GM23248 (cell line): ENCODE results near the gene TELO2. TPM values are rescaled to one million over a fixed set of nuclear protein-coding genes. Genes with fewer than 3 reads are reported as not detected.

Experiments
- DNase-seq: peaks from one replicate; pipeline ENCODE4 v3.0.0-alpha.2; 2015
- H2AFZ ChIP-seq: fragments of 200-600 bp; sonication (generic); 2 replicates; pipeline ENCODE4 v1.6.1; 2016; ENCODE audit warnings: antibody characterized with exemption
- H3F3A ChIP-seq: fragments of 200-600 bp; sonication (generic); 2 replicates; pipeline ENCODE4 v1.6.1; 2016; ENCODE audit warnings: mild to moderate bottlenecking, antibody characterized with exemption, mixed run types; ENCODE audit not compliant: insufficient read depth
- H3K27ac ChIP-seq: fragments of 200-600 bp; sonication (generic); 2 replicates; pipeline ENCODE4 v1.5.1; 2016; ENCODE audit warnings: mild to moderate bottlenecking
- H3K27me3 ChIP-seq: fragments of 200-600 bp; sonication (generic); replicated peaks from 2 replicates; pipeline ENCODE4 v1.6.1; 2016; ENCODE audit warnings: mild to moderate bottlenecking; ENCODE audit not compliant: insufficient read depth
- H3K36me3 ChIP-seq: fragments of 200-600 bp; sonication (generic); 2 replicates; pipeline ENCODE4 v1.6.1; 2016; ENCODE audit warnings: low read depth, mild to moderate bottlenecking
- H3K4me1 ChIP-seq: fragments of 200-600 bp; sonication (generic); 2 replicates; pipeline ENCODE4 v1.6.1; 2016; ENCODE audit warnings: mild to moderate bottlenecking; ENCODE audit not compliant: insufficient read depth
- H3K4me2 ChIP-seq: fragments of 200-600 bp; sonication (generic); one replicate; pipeline ENCODE4 v1.6.1; 2016; ENCODE audit warnings: mild to moderate bottlenecking; ENCODE audit not compliant: unreplicated experiment
- H3K4me3 ChIP-seq: fragments of 200-600 bp; sonication (generic); 2 replicates; pipeline ENCODE4 v1.5.1; 2016; ENCODE audit warnings: mild to moderate bottlenecking
- H3K79me2 ChIP-seq: fragments of 200-600 bp; sonication (generic); 2 replicates; pipeline ENCODE4 v1.6.1; 2016; ENCODE audit warnings: mild to moderate bottlenecking; ENCODE audit not compliant: insufficient read depth
- H3K9ac ChIP-seq: fragments of 200-600 bp; sonication (generic); 2 replicates; pipeline ENCODE4 v1.6.1; 2016; ENCODE audit warnings: mild to moderate bottlenecking
- H3K9me2 ChIP-seq: fragments of 200-600 bp; sonication (generic); 2 replicates; pipeline ENCODE4 v1.6.1; 2016; ENCODE audit warnings: mixed run types, mild to moderate bottlenecking, moderate library complexity; ENCODE audit not compliant: insufficient read depth
- H3K9me3 ChIP-seq: fragments of 200-600 bp; sonication (generic); one replicate; pipeline ENCODE4 v1.6.1; 2017; ENCODE audit warnings: low read depth
- H4K20me1 ChIP-seq: fragments of 200-600 bp; sonication (generic); 2 replicates; pipeline ENCODE4 v1.6.0; 2016; ENCODE audit not compliant: insufficient read depth
- EZH2 ChIP-seq: fragments of 200-600 bp; sonication (generic); IDR thresholded peaks from 2 replicates; pipeline ENCODE4 v1.6.1; 2018; ENCODE audit warnings: antibody characterized with exemption, mild to moderate bottlenecking; ENCODE audit not compliant: insufficient read depth, poor library complexity, severe bottlenecking
- EZH2phosphoT487 ChIP-seq: fragments of 200-600 bp; sonication (generic); IDR thresholded peaks from 2 replicates; pipeline ENCODE4 v1.6.1; 2018; ENCODE audit warnings: antibody characterized with exemption, moderate library complexity, mild to moderate bottlenecking, low read depth; ENCODE audit not compliant: insufficient read depth
- WGBS, 2 experiments: methylation state at CpG; one replicate each; pipeline ENCODE4 v1.1.6; 2015 to 2017; ENCODE audit warnings: low lambda C conversion rate in 2 of 2, low coverage in 1 of 2; ENCODE audit errors: missing lambda C conversion rate in 2 of 2; 5-methylcytosine and 5-hydroxymethylcytosine counted together
- in situ Hi-C: fragments of 300-500 bp; cut with MboI; formaldehyde crosslinking; loops from 2 replicates; pipeline ENCODE4 v1.15.0; 2020
- polyA plus RNA-seq: library from polyadenylated mRNA; unstranded; fragments of >200 nt; fragmentation: Nextera tagmentation; extraction: Ambion mirVana; gene quantifications from 2 replicates; pipeline ENCODE4 v1.2.1, GENCODE V29; 2016
- total RNA-seq: library from RNA; depleted of rRNA; stranded (reverse); fragments of >200 nt; shearing (Covaris generic); gene quantifications from 2 replicates; pipeline ENCODE4 v1.2.3, GENCODE V29; 2014

Gene TELO2
- total and polyA plus RNA-seq, 2 experiments from 2014 or later = 29.3 to 30.5 TPM

DNA sequence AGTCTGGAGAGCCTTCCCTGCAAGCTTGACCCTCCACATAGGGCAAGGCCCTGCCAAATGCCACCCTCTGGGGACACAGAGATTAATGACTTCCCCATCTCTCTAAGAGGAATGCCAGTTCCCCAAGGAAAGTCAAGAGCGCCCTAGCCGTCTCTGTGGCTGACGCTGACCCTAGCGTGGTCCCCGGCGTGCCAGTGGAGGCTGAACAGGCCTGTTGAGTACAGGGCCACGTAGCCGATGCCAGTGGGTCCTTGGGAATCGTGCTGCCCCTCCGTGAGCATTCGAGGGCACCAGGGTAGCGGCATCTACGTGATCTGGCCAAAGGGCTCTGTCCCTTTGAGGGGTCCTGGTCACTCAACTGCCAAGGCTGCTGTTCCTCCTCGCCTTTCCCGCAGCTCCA is 57.5 kb downstream of the TELO2 start:
- no peak for DNase-seq

DNA sequence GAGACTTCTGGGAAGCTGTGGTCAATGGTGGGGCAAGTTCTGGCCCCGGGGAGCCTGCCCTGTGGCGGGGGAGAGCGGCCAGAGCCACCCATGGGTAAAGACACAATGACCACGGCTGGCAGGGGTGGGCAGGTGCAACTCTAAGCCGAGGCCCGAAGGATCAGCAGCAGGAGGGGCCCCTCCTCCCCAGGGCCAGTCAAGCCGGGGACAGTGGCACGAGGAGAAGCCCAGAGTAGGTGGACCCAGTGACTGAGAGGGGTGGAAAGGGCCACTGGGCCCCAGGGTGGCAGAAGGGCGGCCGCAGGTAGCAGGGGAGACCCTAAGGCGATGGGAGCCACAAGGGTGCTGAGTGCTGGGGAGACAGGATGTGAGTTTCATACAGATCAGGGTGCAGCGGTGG is 58.0 kb downstream of the TELO2 start:
- 97 to 99% methylated on average over 10 to 12 of the region's 12 CpGs for whole genome bisulfite sequencing, 2 experiments
- Histone ChIP-seq H3K4me2 (no peak overlapping the region), H3K27me3 (no peaks in the 10 kb centered on the region), H3K9ac (no peak overlapping the region), H3K36me3 (peaks cover 14% of the 10 kb centered on the region; the same call in 1 of the 2 replicates), H3K9me3 (no peaks in the 10 kb centered on the region), H2AFZ (no peak overlapping the region), H4K20me1 (no peaks in the 10 kb centered on the region; the same call in 1 of the 2 replicates), H3K27ac (no peak overlapping the region), H3F3A (peaks cover 10% of the 10 kb centered on the region; the same call in 1 of the 2 replicates), H3K79me2 (peaks cover 46% of the 10 kb centered on the region), H3K4me3 (no peak overlapping the region), H3K9me2 (no peaks in the 10 kb centered on the region), H3K4me1 (no peaks in the 10 kb centered on the region)
- in situ Hi-C loops = no loop called here
- TF ChIP-seq EZH2phosphoT487 = no peak
- no peak for TF ChIP-seq EZH2
- DNase-seq = no peak

More for the DNA sequence above, 57.5 kb downstream of the TELO2 start:
- in situ Hi-C loops = no loop called here
- peaks cover 14% of the 10 kb centered on the region; the same call in 1 of the 2 replicates for H3K36me3 ChIP-seq
- WGBS, 2 experiments = 97 to 98% methylated on average over 15 of the region's 15 CpGs
- no peaks in the 10 kb centered on the region for H3K27me3 ChIP-seq
- H3K9me2 ChIP-seq = no peaks in the 10 kb centered on the region
- H3K27ac ChIP-seq = no peak overlapping the region
- no peaks in the 10 kb centered on the region; the same call in 1 of the 2 replicates for H4K20me1 ChIP-seq
- no peaks in the 10 kb centered on the region for H3K9me3 ChIP-seq
- H3K4me2 ChIP-seq = no peak overlapping the region
- peaks cover 51% of the 10 kb centered on the region for H3K79me2 ChIP-seq
- peaks cover 7% of the 10 kb centered on the region; the same call in 1 of the 2 replicates for H3F3A ChIP-seq
- TF ChIP-seq EZH2 (no peak), EZH2phosphoT487 (no peak)
- H3K9ac ChIP-seq = no peak overlapping the region
- no peak overlapping the region for H3K4me3 ChIP-seq
- H2AFZ ChIP-seq = no peak overlapping the region
- H3K4me1 ChIP-seq = no peaks in the 10 kb centered on the region

DNA sequence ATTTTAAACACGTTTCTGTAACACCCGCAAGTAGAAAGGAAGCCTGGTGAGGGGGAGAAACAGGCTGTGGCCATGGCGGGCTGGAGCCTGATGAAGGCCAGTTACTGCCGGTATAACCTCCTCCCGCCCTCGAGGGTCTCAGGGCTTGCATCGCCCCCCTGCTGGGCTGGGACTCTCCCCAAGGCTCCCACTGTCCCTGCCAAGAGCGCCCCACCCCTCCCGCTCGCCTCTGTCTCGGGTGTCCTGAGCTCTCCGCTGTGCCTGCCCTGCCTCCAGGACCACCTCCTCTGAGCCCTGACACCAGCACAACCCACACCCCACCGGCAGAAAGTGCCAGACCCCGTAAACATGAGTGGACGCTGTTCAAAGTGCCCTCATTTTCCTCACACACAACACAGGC is 59.0 kb downstream of the TELO2 start:
- Histone ChIP-seq H3K27ac (no peak overlapping the region), H3K4me3 (no peak overlapping the region), H3K4me1 (no peaks in the 10 kb centered on the region), H3K27me3 (no peaks in the 10 kb centered on the region), H3F3A (peaks cover 10% of the 10 kb centered on the region; the same call in 1 of the 2 replicates), H3K9me3 (no peaks in the 10 kb centered on the region), H3K79me2 (peaks cover 36% of the 10 kb centered on the region), H3K9ac (no peak overlapping the region), H2AFZ (no peak overlapping the region), H3K9me2 (no peaks in the 10 kb centered on the region), H4K20me1 (no peaks in the 10 kb centered on the region; the same call in 1 of the 2 replicates), H3K36me3 (peaks cover 14% of the 10 kb centered on the region; the same call in 1 of the 2 replicates), H3K4me2 (no peak overlapping the region)
- 94 to 96% methylated on average over 15 of the region's 15 CpGs for WGBS, 2 experiments
- no peak for DNase-seq
- in situ Hi-C loops = no loop called here
- TF ChIP-seq EZH2phosphoT487 = no peak
- TF ChIP-seq EZH2 = no peak

DNA sequence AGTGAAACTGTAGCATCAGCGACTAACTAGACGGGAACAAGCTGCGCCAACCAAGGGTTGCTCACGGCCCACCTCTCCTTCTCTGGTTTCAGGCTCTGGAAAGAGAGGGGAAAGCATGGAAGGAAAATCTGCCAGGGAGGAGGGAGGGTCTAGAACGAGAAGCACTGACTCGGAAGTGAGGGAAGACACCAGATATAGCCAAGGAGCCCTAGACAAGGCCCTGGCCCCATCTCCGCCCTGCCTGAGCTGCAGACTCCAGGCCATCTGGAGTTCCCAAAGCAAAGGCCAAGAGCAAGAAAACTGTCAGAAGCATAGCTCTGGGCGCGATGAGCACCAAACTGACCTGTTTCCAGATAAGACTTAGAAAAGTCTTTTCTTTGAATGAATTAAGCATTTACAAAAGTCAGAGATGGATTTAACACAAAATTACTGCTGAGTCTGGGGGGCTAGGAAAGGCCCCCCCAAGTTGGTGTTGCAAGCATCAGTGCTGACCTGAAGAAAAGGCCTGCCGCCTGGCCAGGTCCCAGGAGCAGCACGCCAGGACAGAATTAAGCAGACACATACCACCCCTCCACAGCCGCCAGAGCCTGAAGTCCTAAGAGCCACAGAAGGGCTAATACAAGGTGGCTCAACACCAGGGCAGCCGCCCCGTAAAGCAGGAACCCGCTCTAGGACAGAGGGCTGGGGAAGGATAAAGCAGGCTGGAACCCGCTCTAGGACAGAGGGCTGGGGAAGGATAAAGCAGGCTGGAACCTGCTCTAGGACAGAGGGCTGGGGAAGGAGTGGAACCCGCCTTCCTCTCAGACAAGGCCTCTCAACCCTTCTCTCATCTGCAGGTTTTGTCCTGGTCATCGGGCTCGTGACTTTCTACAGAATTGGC is 61.0 kb downstream of the TELO2 start:
- no peak overlapping the region for H2AFZ ChIP-seq
- H3K9me2 ChIP-seq = no peaks in the 10 kb centered on the region
- H3K36me3 ChIP-seq = peaks cover 15% of the 10 kb centered on the region; the same call in 1 of the 2 replicates
- in situ Hi-C loops = no loop called here
- H3K27ac ChIP-seq = no peak overlapping the region
- peaks cover 10% of the 10 kb centered on the region; the same call in 1 of the 2 replicates for H3F3A ChIP-seq
- H4K20me1 ChIP-seq = no peaks in the 10 kb centered on the region; the same call in 1 of the 2 replicates
- DNase-seq = no peak
- H3K4me3 ChIP-seq = no peak overlapping the region
- no peaks in the 10 kb centered on the region for H3K27me3 ChIP-seq
- no peak overlapping the region for H3K9ac ChIP-seq
- no peaks in the 10 kb centered on the region for H3K9me3 ChIP-seq
- no peak overlapping the region for H3K4me2 ChIP-seq
- 72 to 74% methylated on average over 19 of the region's 19 CpGs for WGBS, 2 experiments
- H3K79me2 ChIP-seq = peaks cover 16% of the 10 kb centered on the region
- no peaks in the 10 kb centered on the region for H3K4me1 ChIP-seq
- TF ChIP-seq EZH2 = no peak
- no peak for TF ChIP-seq EZH2phosphoT487
